ENCODE data around the gene IKBKE.

DNA sequence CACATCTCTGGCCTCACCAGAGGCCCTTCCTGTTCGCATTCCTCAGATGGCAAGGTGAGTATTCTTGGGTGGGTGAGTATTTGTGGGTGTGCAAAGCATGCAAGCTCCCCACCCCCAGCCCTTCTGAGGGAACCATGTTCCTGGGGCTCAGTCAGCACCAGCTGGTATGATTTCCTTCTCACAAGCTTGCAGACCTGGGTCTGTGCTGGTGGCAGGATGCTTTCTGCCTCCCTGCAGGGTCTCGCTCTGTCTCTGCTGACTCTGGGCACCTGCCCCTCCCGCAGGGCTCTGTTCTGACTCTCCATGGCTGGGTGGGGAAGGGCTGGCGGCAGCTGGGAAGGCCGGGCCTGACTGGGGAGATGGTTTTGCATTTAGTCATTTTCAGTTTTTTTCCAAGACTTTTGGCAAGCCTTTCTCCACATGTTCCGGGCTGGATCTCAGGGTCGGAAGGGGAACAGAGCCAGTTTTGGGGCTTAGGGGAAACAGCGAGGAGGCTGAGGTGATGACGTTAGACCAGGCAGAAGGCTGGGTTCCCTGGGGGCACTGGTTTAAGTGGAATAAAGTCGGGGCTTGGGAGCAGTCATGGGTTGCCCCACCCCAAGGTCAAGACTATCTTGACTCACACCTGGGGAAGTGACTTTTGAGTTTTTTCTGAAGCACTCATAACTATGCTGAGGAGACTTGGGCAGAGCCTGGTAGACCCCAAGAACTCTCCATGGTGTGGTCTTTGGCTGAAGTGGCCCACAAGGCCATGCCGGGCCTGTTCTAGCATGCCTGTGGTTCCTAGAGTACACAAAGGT is 43.2 kb downstream of the IKBKE start:
- TF ChIP-seq, protein P1, sequence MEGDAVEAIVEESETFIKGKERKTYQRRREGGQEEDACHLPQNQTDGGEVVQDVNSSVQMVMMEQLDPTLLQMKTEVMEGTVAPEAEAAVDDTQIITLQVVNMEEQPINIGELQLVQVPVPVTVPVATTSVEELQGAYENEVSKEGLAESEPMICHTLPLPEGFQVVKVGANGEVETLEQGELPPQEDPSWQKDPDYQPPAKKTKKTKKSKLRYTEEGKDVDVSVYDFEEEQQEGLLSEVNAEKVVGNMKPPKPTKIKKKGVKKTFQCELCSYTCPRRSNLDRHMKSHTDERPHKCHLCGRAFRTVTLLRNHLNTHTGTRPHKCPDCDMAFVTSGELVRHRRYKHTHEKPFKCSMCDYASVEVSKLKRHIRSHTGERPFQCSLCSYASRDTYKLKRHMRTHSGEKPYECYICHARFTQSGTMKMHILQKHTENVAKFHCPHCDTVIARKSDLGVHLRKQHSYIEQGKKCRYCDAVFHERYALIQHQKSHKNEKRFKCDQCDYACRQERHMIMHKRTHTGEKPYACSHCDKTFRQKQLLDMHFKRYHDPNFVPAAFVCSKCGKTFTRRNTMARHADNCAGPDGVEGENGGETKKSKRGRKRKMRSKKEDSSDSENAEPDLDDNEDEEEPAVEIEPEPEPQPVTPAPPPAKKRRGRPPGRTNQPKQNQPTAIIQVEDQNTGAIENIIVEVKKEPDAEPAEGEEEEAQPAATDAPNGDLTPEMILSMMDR (conservative IDR thresholded peaks at IDR 0.05; ENCODE audit: low read length) = no peak
- TF ChIP-seq EZH2phosphoT487 (IDR thresholded peaks at IDR 0.05; ENCODE audit: borderline replicate concordance) = no peak
